HCT116 (cell line): Measurements from ENCODE around the gene CEACAM19.

Experiments
- CTCF ChIP-seq, 3 experiments: fragments of 200-600 bp in 1 of 3; sonication (generic) in 1 of 3; IDR thresholded peaks in 2 of 3; conservative IDR thresholded peaks in 1 of 3; 2 replicates each; pipeline ENCODE4 v1.5.1; 2012 to 2017; ENCODE audit warnings: low read depth in 2 of 3, low read length in 2 of 3, antibody characterized with exemption in 1 of 3, borderline replicate concordance in 1 of 3, control low read depth in 1 of 3, mild to moderate bottlenecking in 1 of 3, mixed read lengths in 1 of 3, mixed run types in 1 of 3, moderate library complexity in 1 of 3; ENCODE audit not compliant: insufficient read depth in 1 of 3
- ELF1 ChIP-seq: IDR thresholded peaks from 2 replicates; pipeline ENCODE4 v1.6.1; 2012; ENCODE audit warnings: low read depth, borderline replicate concordance
- EZH2 ChIP-seq: fragments of 200-600 bp; sonication (generic); IDR thresholded peaks from 2 replicates; pipeline ENCODE4 v1.6.1; 2017; ENCODE audit warnings: antibody characterized with exemption, mixed run types
- EZH2phosphoT487 ChIP-seq: fragments of 200-600 bp; IDR thresholded peaks from 2 replicates; pipeline ENCODE4 v1.6.1; 2018; ENCODE audit warnings: antibody characterized with exemption, borderline replicate concordance
- JUND ChIP-seq: IDR thresholded peaks from 2 replicates; pipeline ENCODE4 v1.6.1; 2012
- MAX ChIP-seq: IDR thresholded peaks from 2 replicates; pipeline ENCODE4 v1.6.1; 2012
- POLR2A ChIP-seq: IDR thresholded peaks from 2 replicates; pipeline ENCODE4 v1.7.0; 2011; ENCODE audit warnings: borderline replicate concordance; ENCODE audit not compliant: insufficient read depth, insufficient read length; ENCODE audit errors: extremely low read depth
- POLR2AphosphoS5 ChIP-seq: IDR thresholded peaks from 2 replicates; pipeline ENCODE4 v1.6.1; 2011; ENCODE audit warnings: mild to moderate bottlenecking, low read depth, low read length, moderate library complexity
- REST ChIP-seq: IDR thresholded peaks from 2 replicates; pipeline ENCODE4 v1.6.1; 2012; ENCODE audit warnings: low read depth
- SIN3A ChIP-seq: IDR thresholded peaks from 2 replicates; pipeline ENCODE4 v1.6.1; 2012; ENCODE audit warnings: low read depth
- ZFX ChIP-seq: fragments of 450-650 bp; IDR thresholded peaks from 2 replicates; pipeline ENCODE4 v1.6.1; 2017

GRCh38 chr19:44728178-44728577 is 56.9 kb downstream of the CEACAM19 start:
- no peak for TF ChIP-seq EZH2phosphoT487
- no peak for TF ChIP-seq CTCF (IDR thresholded peaks at IDR 0.05 in 2 of 3, conservative IDR thresholded peaks at IDR 0.05 in 1 of 3; ENCODE audit: borderline replicate concordance in 1 of 3, insufficient read depth in 1 of 3, low read depth in 2 of 3, low read length in 2 of 3)
- TF ChIP-seq ELF1: no peak
- no peak for TF ChIP-seq REST
- no peak for TF ChIP-seq POLR2A
- no peak for TF ChIP-seq EZH2
- TF ChIP-seq ZFX: no peak
- TF ChIP-seq JUND: no peak
- TF ChIP-seq SIN3A: no peak
- TF ChIP-seq MAX: no peak
- TF ChIP-seq POLR2AphosphoS5: no peak
